Measurements from ENCODE around the gene SLC16A1. TPM values are rescaled to one million over a fixed set of nuclear protein-coding genes. Genes with fewer than 3 reads are reported as not detected.
"Not testable (repeated sequence)": the region's sequence is repeated elsewhere in the genome, so short reads cannot be mapped to it uniquely, and the experiment has no call there.

The SLC16A1 gene
- total RNA-seq, 2 experiments from 2014 or later, result 74.3 to 81.3 TPM

GRCh38 chr1:112982328-112982727 is 26.3 kb upstream of the SLC16A1 start:
- TF ChIP-seq CTCF (IDR thresholded peaks at IDR 0.05), result no peak
- intact Hi-C loops (cut with micrococcal nuclease), result no loop called here
- no peak overlapping the region for H3K4me3 Mint-ChIP-seq

GRCh38 chr1:112981834-112982233 is 25.8 kb upstream of the SLC16A1 start:
- POLR2A ChIA-PET; H3K9me3 Mint-ChIP-seq; H3K27ac Mint-ChIP-seq; intact Hi-C loops (cut with micrococcal nuclease); CTCF ChIA-PET; H3K4me1 Mint-ChIP-seq (ENCODE audit: low read depth); H3K4me3 Mint-ChIP-seq; ATAC-seq; DNase-seq; H3K27me3 Mint-ChIP-seq: not testable (repeated sequence)
- peaks cover 11% of the 10 kb centered on the region for H3K36me3 Mint-ChIP-seq (ENCODE audit: low read depth)

More at GRCh38 chr1:112982328-112982727, 26.3 kb upstream of the SLC16A1 start:
- Mint-ChIP-seq H3K27ac (no peak overlapping the region), H3K4me1 (ENCODE audit: low read depth) (no peaks in the 10 kb centered on the region), H3K27me3 (no peaks in the 10 kb centered on the region), H3K36me3 (ENCODE audit: low read depth) (peaks cover 12% of the 10 kb centered on the region), H3K9me3 (no peaks in the 10 kb centered on the region)
- CTCF ChIA-PET, result no interaction called here
- POLR2A ChIA-PET, result no interaction called here
- no peak for DNase-seq
- ATAC-seq, result no peak

- ATAC-seq (no peak), DNase-seq (no peak)
- no peaks in the 10 kb centered on the region for H3K4me1 Mint-ChIP-seq (ENCODE audit: low read depth)
- no peaks in the 10 kb centered on the region for H3K9me3 Mint-ChIP-seq
- TF ChIP-seq CTCF (IDR thresholded peaks at IDR 0.05), result no peak
- H3K27ac Mint-ChIP-seq, result no peak overlapping the region
- H3K27me3 Mint-ChIP-seq, result no peaks in the 10 kb centered on the region
- POLR2A ChIA-PET, result no interaction called here
- H3K36me3 Mint-ChIP-seq (ENCODE audit: low read depth), result peaks cover 11% of the 10 kb centered on the region
- CTCF ChIA-PET, result no interaction called here
- intact Hi-C loops (cut with micrococcal nuclease), result no loop called here
- no peak overlapping the region for H3K4me3 Mint-ChIP-seq
Observed at GRCh38 chr1:112981426-112981825, 25.4 kb upstream of the SLC16A1 start.

- ChIA-PET POLR2A (no interaction called here), CTCF (no interaction called here)
- H3K27ac Mint-ChIP-seq, result no peak overlapping the region
- DNase-seq (no peak), ATAC-seq (no peak)
- no peak for TF ChIP-seq CTCF (IDR thresholded peaks at IDR 0.05)
- no peak overlapping the region for H3K4me3 Mint-ChIP-seq
- no peaks in the 10 kb centered on the region for H3K4me1 Mint-ChIP-seq (ENCODE audit: low read depth)
- H3K27me3 Mint-ChIP-seq, result no peaks in the 10 kb centered on the region
- intact Hi-C loops (cut with micrococcal nuclease), result no loop called here
- H3K36me3 Mint-ChIP-seq (ENCODE audit: low read depth), result peaks cover 17% of the 10 kb centered on the region
- H3K9me3 Mint-ChIP-seq, result no peaks in the 10 kb centered on the region
Observed at GRCh38 chr1:112975336-112975735, 19.3 kb upstream of the SLC16A1 start.

GRCh38 chr1:112974646-112975045 is 18.6 kb upstream of the SLC16A1 start:
- Mint-ChIP-seq H3K9me3 (no peaks in the 10 kb centered on the region), H3K4me1 (ENCODE audit: low read depth) (no peaks in the 10 kb centered on the region), H3K4me3 (no peak overlapping the region), H3K27ac (no peak overlapping the region), H3K36me3 (ENCODE audit: low read depth) (peaks cover 22% of the 10 kb centered on the region), H3K27me3 (no peaks in the 10 kb centered on the region)
- TF ChIP-seq CTCF (IDR thresholded peaks at IDR 0.05), result no peak
- ChIA-PET CTCF (interaction anchor here (1.0 kb wide), 1 partner anchor 92 kb away, joined by 3 read pairs; no protein-coding TSS in a partner anchor), POLR2A (no interaction called here)
- intact Hi-C loops (cut with micrococcal nuclease), result no loop called here
- no peak for ATAC-seq
- no peak for DNase-seq

GRCh38 chr1:112973788-112974187 is 17.8 kb upstream of the SLC16A1 start:
- intact Hi-C loops (cut with micrococcal nuclease), result no loop called here

More at GRCh38 chr1:112973788-112974187, 17.8 kb upstream of the SLC16A1 start:
- H3K9me3 Mint-ChIP-seq, result no peaks in the 10 kb centered on the region
- DNase-seq, result no peak
- no peak for TF ChIP-seq CTCF (IDR thresholded peaks at IDR 0.05)
- CTCF ChIA-PET, result interaction anchor here (1.0 kb wide), 1 partner anchor 91 kb away, joined by 3 read pairs; no protein-coding TSS in a partner anchor
- H3K4me3 Mint-ChIP-seq, result no peak overlapping the region
- no peaks in the 10 kb centered on the region for H3K27me3 Mint-ChIP-seq
- H3K4me1 Mint-ChIP-seq (ENCODE audit: low read depth), result no peaks in the 10 kb centered on the region
- POLR2A ChIA-PET, result no interaction called here
- ATAC-seq, result no peak
- H3K36me3 Mint-ChIP-seq (ENCODE audit: low read depth), result peaks cover 24% of the 10 kb centered on the region
- no peak overlapping the region for H3K27ac Mint-ChIP-seq

Measured in activated CD8-positive, alpha-beta T cell treated with anti-CD3 and anti-CD28 coated beads for 36 hours (primary cell).